Measurements from ENCODE around the gene TRAK1.

TRAK1 gene

DNA sequence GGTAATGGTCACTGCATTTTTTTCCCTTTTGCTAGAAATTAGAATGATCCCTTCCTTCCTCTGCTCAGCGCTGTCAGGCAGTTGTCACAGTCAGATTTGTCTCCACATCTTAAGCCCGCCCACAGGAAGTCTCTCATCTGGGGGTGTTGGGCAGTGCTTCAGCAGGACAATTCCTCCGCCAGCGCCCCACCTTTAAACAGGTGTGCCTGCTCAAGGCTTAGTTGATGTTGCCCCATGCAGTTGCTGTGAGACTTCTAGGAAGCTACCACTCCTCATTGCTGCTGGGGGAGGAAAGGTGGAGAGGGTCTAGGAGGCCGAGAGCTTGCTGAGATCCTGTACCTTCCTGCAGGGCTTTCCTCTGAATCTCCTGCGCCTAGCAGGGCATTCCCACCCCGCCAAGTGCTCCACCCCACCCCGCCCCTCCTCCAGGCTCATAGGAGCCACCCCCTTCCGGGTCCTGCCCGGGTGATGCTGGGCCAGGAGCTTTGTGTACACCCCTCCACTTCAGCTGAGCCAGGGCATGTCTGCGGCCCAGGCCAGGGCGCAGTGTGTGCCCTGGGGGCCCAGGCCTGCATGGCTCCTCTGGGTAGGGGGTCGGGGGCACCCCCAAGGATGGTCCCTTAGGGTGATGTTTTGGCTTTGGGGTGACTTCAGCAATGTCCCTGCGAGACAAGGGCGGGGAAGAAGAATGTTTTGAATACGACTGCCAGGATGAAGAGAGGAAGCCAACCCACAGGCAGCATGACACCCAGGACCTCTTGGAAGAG lies 68.7 kb downstream of the TRAK1 start:
- DNase-seq: peak; percentile 78

DNA sequence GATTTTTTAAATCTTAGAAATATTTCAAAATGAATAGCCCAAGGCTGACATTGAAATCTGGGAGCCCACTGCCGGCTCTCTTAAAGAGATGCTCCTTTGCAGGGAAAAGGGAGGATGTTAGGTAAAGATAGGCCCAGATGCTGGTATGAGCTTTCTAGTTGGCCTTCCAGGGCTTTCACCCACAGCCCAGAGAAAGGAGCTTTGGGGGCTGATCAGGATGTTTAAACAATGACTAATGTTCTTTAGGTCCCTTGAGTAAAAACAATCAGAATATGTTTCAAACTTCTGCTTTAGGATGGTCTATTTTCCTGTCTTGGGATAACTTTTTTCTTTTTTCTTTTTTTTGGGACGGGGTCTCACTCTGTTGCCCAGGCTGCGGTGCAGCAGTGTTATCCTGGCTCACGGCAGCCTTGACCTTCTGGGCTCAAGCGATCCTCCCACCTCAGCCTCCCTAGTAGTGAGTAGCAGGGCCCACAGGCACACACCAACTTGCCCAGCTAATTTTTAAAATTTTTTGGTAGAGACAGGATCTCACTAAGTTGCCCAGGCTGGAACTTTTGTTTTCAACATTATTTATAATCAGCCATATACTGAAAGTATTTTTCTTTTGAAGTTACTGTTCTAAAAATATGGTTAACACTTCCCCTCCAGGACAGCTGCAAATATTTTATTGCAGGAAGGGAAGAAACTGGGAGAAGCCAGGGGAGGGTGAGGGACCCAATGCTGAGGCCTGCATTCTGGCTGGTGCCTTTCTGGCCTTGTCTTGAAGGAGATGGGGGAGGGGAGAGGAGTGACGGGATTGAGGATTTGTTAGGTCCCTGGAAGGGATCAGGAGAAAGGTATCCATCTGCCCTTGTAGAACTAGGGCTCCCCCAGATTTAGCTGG lies 70.1 kb downstream of the TRAK1 start:
- no peak for DNase-seq

DNA sequence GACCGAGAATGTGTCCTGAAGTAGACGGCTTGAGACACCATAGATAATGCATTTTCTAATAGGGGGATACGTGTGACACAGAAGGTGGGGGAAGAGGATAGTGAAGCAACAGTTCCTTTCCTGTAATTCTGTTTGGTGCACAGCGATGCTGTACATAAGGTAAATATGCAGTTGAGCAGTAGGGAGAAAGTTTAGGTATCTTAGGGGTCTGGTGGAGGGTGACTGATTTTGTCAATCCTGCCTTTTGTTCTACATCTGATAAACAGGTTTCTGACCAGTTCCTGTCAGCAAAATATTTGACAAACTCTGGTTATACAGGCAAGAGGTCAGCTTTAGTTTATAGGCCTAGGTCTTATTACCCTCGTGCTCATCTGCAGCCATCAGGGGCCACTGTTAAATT lies 71.3 kb downstream of the TRAK1 start:
- no peak for DNase-seq

DNA sequence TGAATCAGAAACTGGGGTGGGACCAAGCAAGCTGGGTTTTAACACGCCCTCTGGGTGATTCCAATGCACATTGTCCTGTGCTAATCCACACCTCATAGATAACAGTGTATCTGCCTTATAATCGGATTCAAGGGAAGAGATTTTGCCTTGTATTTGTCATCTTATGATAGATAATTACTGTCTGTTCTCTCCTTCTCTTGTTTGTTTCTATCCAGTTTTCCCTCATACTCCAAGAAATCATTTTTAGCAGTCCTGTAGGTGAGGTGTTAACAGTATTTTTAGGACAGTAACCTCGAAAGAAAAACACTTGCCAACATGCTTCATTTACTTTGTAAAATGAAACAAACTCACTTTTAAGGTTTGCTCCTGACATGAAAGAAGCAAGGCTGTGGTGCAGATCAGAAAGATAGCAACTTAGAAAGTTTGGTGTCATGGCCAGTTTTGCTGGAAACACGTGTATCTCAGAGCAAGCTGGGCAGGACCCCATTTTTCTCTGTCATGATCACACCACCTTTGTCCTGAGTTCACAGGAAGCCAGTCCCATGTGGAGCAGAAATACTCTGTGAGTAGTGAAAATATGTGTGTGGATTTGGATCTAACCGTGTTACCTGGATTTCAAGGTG lies 72.6 kb downstream of the TRAK1 start:
- no peak for DNase-seq

DNA sequence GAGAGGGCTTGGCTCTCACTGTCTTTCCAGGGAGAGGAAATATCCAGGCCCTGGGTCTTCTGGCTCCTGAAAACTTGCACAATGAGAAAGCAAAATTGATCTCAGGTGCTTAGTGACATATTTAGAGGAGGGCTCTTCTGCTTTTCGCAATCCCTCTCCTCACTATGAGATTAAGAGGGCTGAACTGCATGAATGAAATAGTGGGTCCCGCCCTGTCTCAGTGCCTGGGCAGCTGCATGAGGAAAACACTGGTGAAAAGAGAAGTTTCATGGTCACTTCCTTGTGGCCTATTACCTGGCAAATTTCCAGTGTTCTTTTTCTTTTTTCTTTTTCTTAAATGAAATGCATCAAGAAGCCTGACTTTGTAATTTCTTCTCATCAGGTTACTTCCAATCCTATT lies 73.5 kb downstream of the TRAK1 start:
- DNase-seq: no peak

DNA sequence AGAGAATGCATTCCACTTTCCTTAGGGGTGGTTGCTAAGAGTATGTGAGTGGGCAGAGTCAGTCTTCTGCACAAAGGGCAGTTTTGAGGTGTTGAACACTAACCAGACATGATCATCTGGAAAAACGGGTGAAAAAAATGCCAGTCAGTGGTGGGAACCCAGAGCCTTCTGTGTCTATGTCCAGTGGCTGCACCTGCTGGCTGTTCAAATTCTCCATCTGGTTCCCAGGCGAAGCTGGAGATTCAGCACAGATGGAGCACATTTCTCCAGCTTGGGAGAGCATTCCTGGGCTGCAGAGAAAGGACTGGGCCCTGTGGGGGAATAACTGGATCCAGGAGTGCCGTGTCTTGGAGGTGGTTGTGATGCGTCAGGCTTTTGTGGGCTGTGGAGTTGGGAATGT lies 74.1 kb downstream of the TRAK1 start:
- DNase-seq: no peak

DNA sequence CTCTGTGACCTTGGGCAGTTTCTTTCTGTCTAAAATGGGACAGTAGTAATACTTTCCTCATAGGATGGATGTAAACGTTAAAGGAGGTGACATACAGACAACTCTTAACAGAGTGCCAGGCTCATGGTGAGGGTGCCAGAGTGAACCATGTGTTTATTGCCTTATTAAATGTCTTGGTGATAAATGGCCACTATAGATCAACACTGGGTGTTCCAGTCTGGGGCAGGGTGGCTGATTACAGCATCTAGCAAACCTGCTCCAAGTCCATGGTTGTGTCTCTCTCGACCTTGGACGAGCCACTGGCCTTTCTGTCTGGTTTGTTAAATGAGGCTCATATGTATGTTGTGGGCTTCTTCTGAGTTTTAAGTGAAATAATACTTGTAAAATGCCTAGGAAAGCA lies 75.1 kb downstream of the TRAK1 start:
- no peak for DNase-seq

DNA sequence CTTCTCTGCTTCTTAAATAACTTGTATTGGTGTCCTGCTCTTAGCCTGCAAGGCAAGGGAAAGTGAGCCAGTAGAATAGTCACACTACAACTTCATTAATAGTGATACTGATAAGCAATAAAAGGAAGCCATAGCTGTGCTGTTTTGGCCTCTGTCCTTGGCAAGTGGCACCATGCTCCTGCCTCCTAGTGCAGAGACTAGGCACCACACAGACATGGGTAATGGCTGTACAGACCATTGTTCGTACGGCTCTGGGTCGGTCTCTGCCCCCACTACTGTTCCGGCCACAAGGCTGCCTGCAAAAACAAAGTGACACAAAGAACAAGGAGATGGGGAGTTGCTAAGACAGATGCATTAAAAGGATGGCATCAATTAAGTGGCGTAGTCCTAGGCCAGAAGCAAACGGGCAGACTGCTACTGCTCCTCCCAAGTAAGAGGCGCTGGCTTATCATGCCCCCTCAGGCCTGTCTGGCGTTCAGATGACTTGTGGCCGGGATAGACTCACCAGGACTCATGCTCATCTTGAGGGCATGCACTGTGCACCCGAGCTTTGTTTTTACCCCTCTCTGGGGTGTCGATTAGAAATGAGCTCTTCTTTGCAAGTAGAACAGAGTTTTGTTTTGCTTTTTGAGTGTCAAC lies 75.6 kb downstream of the TRAK1 start:
- no peak for DNase-seq

DNA sequence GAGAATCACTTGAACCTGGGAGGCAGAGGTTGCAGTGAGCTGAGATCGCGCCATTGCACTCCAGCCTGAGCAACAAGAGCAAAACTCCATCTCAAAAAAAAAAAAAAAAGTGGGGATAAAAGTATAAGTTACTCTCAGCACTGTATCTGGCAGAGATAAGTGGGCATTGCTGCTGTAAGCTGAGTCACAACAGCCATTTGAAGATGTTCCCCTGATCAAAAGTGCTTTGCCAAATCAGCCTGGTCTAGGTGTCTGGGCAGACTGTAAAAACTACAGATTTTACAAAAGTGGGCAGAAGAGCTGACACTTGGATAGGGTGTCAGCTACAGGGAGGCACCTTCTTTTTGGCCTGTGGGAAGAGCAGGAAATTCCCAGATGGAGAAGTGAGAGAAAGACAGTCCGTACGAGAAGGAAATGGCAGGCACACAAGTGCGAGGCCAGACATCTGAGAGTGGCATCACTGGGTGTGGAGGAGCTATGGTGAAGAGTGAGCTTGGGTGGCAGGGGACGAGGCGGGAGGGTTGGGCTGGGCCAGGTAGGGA lies 78.5 kb downstream of the TRAK1 start:
- DNase-seq: no peak

DNA sequence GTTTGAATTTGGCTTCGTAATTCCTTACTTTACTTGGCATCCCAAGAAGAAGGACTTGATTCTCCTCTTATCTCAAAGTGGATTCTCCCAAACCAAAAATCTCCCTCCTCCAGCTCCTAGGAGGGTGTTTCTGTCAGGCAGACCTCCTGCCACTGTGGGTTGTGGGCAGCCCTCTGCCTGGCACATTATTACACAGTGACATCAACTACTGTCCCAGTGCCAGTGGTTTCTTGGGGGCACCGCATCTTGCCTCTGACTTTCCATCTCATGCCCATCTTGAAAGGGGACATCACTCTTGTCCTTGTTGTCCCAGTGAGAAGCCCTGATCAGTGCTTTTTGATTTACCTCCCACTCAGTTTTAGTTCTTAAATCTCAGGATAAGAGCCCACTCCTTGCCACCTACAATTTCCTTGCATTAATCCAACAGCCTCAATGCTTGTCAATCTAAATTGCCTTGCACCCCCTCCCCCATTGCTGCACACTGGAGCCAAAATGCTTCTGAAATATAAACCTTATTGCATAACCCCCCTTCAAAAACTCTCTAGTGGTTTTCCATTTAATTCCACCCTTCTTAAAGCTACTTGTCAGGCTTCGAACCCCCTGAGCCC lies 81.0 kb downstream of the TRAK1 start:
- DNase-seq: no peak

DNA sequence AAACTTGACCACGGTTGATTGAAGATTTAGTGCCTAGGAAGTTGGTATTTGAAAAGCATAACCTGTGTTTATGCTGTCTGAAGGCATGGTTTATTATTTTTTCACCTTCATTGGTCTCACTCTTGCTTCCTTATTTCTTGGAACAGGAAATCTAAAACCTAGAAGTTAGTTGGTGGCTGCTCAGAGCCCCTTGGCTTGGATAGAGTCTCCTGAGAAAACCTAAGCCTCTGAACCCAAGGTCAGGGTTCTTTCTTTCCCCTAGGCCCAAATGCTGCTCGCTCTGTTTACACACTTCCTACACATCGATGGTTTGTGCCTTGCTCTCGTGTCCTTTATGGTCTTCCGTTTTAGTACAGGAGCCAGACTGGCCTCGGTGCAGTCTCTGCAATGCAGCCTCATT lies 82.2 kb downstream of the TRAK1 start:
- no peak for DNase-seq

DNA sequence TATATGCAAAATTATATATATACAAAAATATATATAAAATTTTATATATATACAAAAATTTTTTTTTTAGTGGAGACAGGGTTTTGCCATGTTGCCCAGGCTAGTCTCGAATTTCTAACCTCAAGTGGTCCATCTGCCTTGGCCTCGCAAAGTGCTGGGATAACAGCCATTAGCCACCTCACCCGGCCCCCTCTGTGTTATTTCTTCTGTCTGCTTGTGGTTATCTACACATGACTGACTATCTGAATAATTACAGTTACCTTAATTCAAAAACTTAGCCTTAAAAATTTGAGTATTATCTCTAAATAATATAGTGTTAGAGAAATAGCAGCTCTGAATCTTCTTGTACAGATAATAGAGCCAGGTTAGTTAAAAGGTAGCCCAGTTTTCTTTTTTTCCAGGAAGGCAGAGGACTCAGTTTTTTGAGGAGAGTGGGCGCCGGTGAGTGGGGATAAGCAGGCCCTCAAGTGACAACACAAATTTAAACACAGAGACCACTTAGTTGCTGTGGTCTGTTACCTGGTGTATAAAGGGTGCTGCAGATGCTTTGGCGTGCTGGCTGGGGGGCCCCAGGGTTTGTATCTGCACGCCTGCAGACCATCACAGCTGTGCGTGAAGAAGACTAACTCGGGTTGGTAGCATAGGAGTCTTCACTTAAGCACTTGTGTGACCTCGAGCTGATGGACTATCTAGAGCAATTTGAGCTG lies 83.7 kb downstream of the TRAK1 start:
- no peak for DNase-seq

DNA sequence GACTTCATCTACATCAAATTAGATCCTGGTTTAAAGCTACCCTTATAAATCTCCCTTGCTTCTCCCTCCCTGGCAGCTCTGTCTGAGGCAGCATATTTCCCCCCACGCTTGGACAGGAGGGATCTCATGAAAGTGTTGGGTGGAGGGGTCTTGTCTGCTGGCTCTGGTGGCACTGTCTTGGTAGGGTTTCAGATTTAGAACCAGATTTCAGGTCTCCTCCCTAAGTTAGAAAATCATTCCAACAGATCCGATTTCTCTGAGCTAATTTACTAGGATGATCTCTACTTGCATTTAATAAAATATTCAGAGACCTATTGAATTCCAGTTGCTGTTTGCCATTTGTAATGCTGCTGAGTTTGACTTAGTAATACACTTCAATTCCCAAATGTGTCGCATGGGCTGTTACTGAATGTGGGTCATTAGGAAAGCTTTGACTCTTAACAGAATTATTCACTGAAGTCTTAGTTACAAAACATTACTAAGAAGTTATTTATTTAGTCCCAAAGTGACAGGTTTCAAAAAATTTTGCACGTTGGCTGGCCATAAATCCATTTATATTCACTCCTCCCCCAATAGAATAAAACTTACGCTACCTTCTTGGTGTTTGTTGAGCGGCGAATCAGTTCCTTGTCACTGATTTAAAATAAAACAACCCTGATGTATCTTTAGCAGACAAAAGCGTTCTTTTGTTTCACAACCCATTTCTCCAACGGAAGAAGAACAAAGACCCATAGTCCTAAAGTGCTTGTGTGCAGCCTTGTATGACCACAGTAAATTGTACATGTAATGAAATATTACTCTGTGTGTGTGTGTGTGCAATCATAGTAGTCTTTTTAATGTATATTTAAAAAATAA lies 84.5 kb downstream of the TRAK1 start:
- no peak for DNase-seq

DNA sequence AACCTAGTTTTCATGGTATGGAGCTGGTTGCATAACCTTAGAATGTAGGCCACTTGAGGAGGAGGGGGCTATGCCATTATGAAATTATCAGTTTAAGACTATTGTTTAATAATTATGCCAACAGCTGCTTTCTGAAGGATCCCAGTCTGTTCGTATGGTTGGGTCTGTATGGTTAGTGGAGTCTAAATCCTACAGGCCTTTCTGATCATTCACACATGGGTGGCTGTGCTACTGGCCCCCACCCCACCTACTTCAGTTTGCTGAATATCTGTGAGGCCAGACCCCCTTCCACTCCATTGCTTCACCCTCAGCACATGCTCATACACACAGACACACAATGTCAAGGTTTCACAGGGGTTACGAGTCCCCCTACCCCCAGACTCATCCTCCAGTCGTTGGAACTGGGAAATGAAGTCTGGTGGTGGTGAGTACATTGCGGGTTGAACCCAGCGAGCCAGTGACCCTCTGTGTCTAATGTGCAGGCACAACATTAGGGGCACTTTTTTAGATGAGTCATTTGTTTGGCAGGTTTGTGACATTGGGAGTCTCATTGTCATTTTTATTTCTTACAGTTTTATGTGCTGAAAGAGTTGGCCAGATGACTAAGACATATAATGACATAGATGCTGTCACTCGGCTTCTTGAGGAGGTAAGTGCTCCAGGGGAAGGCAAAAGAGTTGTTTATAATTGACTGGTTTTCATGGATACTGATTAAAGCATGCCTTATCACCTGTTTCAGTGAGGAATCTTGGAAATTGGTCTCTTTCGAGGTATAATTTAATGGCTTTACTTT lies 85.3 kb downstream of the TRAK1 start:
- no peak for DNase-seq

DNA sequence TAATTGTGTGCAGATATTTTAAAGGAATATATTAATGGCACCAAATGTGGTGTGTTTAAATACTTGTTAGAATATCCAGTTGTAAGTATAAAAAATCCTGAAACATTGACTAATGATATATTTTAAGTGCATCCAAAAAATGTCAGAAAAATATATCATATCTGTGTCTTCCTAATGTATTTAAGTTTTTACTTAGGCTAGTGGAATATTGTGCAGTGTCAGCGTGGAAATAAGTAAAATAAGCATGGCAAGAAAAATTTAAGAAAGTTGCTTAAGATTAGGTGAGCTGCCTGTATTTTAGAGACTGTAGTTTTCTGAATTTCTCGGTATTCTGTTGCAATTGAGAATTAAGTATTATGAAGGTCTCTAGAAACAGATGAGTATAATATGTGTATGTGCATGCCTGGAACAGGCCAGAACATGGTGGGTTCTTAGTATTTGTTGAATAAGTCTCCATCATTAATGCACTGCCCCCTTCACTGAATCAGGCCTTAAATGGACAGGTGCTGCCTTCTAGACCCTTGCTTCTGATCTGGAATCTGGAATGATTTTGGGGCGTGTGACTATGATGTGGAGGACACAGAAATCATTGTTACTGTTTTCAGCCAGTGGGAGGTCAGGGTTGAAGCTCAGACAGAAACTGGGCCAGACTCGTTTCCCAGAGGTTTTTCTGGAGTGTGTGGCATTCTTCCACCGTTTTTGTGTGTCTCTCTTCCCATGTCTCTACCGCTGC lies 86.1 kb downstream of the TRAK1 start:
- DNase-seq: no peak

DNA sequence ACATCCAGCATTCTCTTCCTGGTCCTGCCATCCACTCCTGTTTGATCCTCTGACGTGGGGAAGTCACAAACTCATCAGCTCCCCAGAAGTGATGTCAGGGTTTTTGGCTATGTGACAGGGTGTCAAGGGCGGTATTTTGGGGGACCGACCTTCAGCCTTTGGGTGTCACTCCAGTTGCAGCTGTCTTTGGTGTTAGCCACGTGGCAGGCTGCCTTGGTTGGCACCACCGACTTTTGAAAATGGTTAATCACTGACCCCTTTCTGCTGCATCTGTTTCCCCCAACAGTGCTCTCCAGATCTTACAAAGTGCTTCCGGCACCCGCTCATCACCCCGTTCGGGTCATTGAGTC lies 86.6 kb downstream of the TRAK1 start:
- DNase-seq: no peak

DNA sequence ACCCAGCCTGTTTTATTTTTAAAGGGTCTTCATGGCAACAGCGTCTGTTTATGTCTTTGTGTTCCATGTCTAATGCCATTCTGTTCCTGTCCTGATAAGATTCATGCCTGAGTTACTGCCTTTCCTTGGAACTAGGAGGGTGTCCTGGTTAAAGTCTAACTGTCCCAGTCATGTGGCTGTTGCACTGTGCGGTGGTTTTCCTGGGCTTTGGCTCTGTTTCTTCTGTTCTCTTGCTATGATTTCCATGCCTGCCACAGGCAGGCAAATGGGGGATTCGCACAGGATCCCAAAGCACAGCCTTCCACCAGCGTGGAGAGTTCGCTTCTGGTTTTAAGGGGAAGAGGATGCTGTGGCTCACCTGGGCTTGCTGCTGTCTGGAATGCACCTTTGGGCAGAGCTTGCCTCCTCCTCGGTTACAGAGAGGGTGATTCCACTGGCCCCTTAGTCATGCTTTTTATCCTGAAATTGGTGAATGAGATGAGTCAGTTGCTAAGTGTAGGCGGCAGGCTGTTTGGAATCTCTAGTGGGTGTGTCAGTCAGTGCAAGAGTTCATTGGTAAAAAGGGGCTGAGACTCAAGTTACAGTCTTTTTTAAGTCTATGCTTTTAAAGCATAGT lies 88.1 kb downstream of the TRAK1 start:
- no peak for DNase-seq

DNA sequence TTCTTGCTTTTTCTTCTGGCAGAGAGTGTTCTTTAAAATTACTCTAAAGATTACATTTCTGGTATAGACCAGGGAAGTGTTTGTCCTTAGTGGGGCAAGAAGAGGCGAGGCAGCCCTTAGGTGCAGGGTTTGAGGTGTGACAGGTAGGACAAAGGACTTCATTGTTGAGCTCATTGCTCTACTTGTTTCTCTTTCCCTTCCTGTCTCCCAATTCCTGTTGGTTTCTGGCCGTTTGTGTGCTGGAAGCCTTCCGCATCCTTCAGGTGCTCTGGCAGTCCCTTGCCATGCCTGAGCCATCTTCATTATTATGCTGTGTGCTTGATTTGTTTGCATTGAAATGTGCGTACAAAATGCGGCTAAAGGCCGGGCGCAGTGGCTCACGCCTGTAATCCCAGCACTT lies 89.7 kb downstream of the TRAK1 start:
- no peak for DNase-seq

DNA sequence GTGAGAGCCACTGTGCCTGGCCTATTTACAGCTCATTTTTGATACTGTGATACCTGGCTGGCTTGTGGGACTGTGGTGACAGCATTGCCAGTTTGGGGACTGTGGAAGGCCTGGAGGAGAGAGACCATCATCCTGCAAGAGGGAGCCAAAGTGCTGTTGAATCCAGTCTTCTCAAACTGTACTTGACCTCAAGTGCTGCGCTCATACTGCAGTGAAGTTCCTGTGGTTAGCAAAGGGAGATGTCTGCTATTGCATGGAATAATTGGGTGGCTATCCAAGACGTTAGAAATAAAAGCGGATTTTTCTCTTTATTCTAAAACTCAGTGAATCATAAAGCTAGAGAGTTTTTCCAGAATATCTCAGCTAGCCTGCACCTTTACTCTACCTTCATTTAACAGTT lies 91.4 kb downstream of the TRAK1 start:
- no peak for DNase-seq

Data from NCI-H510A (cell line).